Hindlimb muscle (tissue), 1 donor: ENCODE data around the gene TMEM120A. TPM values are rescaled to one million over a fixed set of nuclear protein-coding genes. Genes with fewer than 3 reads are reported as not detected.
"Not testable (repeated sequence)": the region's sequence is repeated elsewhere in the genome, so short reads cannot be mapped to it uniquely, and the experiment has no call there.

ENCODE experiments used
- DNase-seq: peaks from one replicate; pipeline ENCODE4 v3.0.0-alpha.2; 2013
- polyA plus RNA-seq: library from polyadenylated mRNA; unstranded; fragments of 120-200 nt; gene quantifications from one replicate; pipeline ENCODE4 v1.2.1, GENCODE V29; 2013; ENCODE audit not compliant: insufficient read length

The TMEM120A gene
- 46.9 TPM for polyA plus RNA-seq

- DNase-seq: peak; percentile 94
These were observed at the start of gene TMEM120A for GRCh38 chr7:75994388-75995051. TMEM120A (minus strand) TSS chr7:75994595; CDS start chr7:75994570, 25 bp downstream.

GRCh38 chr7:76040126-76040525, 45.7 kb upstream of the TMEM120A start:
- DNase-seq: no peak

- DNase-seq: peak; percentile 17
These were observed 42.9 kb upstream of the TMEM120A start for GRCh38 chr7:76037310-76037709.

DNA sequence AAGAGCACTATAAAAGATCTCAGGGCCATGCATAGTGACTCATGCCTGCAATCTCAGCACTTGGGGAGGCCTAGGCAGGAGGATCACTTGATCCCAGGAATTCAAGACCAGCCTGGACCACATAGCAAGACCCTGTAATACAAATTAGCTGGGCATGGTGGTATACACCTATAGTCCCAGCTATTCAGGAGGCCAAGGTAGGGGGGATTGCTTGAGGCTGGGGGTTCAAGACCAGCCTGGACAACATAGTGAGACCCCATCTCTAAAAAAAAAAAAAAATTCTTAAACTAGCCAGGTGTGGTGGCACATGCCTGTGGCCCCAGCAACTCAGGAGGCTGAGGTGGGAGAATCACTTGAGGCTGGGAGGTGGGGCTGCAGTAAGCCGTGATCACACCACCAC, 37.6 kb upstream of the TMEM120A start:
- no peak for DNase-seq

DNA sequence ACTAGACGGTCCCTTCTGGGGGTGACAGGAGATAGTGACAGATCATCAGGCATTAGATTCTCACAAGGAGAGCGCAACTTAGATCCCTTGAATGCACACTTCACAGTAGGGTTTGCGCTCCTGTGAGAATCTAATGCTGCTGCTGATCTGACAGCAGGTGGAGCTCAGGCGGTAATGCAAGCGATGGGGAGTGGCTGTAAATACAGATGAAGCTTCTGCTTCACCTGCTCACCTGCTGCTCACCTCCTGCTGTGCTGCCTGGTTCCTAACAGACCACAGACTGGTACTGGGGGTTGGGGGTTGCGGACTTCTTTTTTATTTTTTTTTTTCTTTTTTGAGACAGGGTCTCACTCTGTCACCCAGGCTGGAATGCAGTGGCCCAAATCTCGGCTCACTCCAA, 35.3 kb upstream of the TMEM120A start:
- DNase-seq: not testable (repeated sequence)

GRCh38 chr7:76023002-76023401, 28.6 kb upstream of the TMEM120A start:
- peak; percentile 17 for DNase-seq

DNA sequence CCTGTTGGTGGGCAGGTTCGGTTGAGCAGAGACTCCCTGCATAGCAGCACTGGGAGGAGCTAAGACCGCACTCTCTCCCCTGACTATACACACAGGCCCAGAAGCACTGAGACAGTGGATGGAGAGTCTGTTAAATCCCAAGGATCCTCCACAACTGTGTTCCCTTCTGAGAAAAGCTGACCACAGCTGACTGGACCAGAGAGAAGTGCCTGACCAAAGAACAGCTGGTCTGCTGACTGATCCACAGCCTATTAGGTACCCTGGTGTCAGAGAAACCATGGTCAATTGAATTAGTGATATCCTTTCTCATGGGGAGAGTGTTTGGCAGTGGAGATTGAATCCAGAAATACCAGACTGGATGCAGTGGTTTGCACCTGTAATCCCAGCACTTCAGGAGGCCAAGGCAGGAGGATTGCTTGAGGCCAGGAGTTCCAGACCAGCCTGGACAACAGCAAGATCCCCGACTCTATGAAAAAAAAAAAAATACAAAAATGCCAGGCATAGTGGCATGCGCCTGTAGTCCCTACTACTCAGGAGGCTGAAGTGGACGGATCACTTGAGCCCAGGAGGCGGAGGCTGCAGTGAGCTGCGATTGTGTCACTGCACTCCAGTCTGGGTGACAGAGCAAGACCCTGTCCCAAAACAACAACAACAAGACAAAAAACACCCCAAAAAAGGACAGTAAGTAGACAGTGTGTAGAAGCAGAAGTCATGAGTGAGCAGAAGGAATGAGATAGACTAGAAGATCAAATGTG, 27.8 kb upstream of the TMEM120A start:
- DNase-seq: no peak

DNA sequence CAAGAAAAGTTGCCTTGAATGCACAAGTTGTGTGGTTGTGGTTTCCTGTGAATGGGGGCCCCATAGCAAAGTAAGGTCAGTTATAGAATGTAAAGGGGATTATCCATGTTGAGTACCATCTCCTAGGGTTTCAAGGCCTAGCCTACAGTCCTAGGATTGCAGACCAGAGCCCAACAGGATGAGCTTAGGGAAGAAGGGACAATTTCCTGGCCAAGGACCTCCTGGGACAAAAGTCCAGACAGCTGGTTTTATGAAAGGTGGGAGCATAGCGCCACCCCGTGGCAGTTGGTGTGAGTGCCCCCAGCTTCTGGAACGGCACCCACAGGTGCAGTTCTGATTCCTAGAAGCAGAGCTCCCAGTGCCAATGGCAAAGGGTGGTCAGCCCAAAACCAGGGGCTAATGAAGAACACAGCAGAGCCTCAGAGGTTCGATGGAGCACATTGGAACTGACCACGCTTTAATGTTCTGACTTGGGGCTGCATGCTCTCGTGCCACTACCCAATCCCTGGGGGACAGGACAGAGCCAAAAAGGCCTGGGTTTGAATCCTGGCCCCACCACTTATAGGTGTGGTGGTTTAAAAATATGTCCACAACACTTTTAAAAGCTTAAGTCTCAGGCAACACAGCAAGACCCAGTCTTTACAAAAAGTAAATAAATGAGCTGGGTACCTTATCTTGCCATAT, 25.8 kb upstream of the TMEM120A start:
- DNase-seq: peak; percentile 69

DNA sequence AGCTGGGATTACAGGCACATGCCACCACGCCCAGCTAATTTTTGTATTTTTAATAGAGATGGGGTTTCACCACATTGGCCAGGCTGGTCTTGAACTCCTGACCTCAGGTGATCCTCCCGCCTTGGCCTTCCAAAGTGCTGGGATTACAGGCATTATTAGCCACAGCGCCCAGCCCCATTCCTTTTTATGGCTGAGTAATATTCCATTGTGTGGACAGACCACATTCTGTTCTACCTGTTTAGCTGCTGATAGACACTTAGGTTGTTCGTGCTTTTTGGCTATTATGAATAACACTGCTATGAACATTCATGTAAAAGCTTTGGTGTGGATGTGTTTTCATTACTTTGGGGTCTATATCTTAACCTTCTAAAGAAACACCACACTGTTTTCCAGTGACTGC, 24.1 kb upstream of the TMEM120A start:
- DNase-seq: not testable (repeated sequence)

DNA sequence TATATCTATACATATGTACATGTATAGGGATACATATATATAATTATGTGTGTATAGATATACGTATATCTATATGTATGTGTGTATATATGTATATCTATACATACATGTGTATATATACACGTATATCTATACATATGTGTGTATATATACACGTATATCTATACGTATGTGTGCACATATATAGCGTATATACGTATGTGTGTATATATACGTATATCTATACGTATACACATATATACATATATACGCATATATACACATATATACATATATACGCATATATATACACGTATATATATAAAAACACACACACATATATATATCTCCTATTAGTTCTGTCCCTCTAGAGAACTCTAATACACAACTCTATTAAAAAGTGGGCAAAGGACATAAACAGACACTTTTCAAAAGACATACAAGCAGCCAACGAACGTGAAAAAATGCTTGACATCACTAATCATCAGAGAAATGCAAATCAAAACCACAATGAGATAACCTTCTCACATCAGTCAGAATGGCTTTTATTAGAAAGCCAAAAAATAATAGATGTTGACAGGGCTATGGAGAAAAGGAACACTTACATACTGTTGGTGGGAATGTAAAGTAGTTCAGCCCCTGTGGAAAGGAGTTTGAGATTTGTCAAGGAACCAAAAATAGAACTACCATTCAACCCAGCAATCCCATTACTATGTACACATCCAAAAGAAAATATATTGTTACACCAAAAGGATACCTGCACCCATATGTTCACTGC, 22.0 kb upstream of the TMEM120A start:
- no peak for DNase-seq

DNA sequence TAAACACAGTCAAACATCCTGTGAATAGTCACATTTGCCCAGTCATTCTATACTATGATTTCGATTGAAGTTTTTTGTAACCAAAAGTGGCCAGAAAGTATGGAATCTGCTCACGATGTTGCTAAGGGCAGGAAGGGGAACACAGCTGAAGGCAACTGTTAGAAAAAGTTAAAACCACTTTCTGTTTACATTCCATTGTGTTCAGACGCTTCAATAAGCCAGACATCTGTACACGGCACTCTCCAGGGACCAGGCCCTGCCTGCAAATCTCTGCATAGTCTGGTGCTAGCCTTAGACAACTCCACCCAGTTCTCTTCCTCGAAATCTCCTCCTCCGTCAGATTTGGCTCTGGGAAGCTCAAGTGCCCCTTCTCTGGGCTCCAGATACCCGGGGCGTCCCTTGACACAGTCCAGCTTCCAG, 17.1 kb upstream of the TMEM120A start:
- no peak for DNase-seq

DNA sequence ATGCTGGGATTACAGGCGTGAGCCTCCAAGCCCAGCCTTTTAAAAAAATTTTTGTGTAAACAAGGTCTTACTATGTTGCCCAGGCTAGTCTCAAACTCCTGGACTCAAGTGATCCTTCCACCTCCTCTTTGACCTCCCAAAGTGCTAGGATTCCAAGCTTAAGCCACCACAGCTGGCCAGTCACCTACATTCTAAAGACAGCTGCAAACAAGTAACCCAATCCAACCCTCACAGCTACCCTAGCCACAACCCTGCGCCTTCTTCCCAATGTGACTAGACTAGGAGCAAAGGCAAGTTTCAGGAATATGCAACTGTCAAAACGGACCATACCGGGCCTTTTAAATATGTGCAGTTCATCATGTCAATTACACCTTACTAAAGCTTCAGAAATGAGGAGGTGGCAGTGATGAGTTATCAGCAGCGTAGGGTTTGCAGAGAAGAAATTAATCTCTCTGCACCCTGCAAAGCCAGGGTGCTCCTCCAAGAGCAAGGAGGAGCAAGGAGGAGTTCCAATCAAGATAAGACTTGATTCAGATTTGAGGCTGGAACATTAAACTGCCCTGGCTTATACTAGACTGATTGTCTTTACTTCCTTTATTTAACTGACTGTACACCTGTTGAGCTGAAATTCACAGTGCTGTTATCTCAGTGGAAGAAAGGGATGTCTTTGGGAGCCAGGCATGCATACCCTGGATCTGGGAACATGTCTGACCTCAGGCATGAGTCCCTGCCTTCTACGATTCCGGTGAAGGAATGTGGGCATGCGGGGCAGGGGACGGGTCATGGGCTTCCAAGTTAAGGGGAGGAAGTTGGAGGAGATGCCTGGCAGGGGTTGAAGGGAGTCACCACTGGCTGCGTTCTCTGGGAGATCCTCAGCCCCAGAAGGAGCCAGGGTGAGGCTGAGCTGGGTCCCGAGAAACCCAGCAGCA, 15.5 kb upstream of the TMEM120A start:
- no peak for DNase-seq

DNA sequence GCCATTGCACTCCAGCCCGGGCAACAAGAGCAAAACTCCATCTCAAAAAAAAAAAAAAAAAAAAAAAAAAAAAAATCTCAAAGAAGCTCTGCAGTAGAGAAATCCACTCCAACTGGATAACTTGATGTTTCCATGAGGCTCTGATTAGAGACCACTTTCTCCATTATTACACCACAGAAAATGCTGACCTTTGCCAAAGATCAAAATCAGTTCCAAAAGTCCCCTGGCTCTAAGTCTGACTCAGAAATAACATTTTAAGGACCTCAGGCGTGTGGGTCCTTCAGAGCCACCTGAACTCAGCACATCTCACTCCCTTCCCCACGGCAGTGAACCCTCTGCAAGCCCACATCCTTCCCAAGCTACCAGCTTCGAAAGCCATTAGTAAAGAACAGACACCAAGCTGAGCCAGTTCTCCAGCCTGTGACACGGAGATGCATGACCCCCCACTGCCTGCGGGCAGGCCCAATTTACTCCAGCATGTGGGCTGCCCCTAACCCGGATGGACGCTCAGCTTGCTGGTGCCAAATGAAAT, 13.8 kb upstream of the TMEM120A start:
- no peak for DNase-seq

DNA sequence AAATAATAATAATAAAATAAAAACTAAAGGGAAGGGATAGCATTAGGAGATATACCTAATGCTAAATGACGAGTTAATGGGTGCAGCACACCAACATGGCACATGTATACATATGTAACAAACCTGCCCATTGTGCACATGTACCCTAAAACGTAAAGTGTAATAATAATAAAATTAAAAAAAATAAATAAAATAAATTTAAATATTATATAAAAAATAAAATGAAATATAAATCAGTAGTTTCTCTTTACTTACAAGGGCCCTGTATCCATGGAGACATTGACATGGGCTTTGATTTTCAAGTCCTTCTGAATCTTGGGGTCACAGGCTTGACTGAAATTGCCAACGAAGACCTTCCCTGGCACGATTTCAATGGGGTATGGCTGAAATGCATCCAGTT, 10.6 kb upstream of the TMEM120A start:
- not testable (repeated sequence) for DNase-seq

GRCh38 chr7:76003351-76003750, 9.0 kb upstream of the TMEM120A start:
- DNase-seq: no peak

- no peak for DNase-seq
These were observed 8.4 kb upstream of the TMEM120A start for GRCh38 chr7:76002822-76003221.

- no peak for DNase-seq
These were observed 7.7 kb upstream of the TMEM120A start for GRCh38 chr7:76002139-76002538.

DNA sequence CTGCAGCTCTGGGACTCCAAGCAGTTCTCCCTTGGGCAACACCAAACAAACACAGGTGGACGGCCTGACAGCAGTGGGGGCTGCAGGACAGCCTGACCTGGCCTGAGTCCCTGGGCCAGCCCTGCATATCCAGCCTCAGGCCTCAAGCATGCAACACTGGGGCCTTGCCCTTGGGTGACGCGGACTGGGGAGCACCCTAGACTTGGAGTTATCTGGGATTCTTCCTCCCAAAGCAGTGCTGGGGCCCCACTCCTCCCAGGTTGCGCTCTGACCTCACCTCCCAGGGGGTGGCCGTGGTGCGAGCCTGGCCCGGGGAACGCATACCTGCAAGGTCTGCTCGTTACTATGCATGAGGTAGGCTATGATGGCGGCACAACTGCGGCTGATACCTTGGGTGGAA, 6.2 kb upstream of the TMEM120A start:
- DNase-seq: no peak

DNA sequence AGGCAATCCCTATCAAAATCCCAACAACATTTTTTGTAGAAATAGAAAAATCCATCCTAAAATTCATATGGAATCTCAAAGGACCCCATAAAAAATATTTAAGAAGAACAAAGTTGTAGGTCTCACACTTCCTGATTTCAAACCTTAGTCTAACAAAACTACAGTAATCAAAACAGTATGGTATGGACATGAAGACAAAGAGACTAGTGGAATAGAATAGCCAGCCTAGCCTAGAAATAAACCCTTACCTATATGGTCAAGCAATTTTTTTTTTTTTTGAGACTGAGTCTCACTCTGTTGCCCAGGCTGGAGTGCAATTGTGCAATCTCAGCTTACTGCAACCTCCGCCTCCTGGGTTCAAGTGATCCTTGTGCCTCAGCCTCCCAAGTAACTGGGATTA, 3.6 kb upstream of the TMEM120A start:
- no peak for DNase-seq

DNA sequence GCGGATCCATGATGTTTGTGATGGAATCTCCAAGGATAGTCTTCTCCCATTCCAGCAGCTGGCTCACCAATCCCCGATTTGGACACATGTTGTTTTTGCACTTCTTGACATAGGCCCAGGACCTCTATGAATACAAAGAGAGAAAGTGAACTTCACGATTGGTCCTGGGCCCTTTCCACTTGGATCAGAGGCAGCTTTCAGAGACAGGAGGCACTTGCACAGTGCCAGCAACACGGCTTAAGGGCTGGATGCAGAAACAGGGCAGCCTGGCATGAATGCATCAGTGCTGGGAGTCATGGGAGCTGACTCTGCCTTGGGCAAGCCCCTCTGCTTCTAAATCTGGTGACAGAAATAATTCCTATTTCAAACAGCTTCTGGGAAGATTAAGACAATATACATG, 2.1 kb upstream of the TMEM120A start:
- no peak for DNase-seq

GRCh38 chr7:75995996-75996395, 1.6 kb upstream of the TMEM120A start:
- no peak for DNase-seq
